HG02759 (cell line): ENCODE results near the gene FXYD4.

ENCODE experiments used
- ATAC-seq: cut with Tn5 transposase; IDR thresholded peaks from one replicate; pipeline ENCODE4 v1.9.1; 2021; ENCODE audit warnings: mild to moderate bottlenecking, moderate library complexity; ENCODE audit not compliant: unreplicated experiment

FXYD4 gene

GRCh38 chr10:43343126-43343525 is 28.3 kb upstream of the FXYD4 start:
- no peak for ATAC-seq

- ATAC-seq, result no peak
These were observed 27.4 kb upstream of the FXYD4 start for GRCh38 chr10:43344051-43344450.

- ATAC-seq, result no peak
These were observed 23.4 kb upstream of the FXYD4 start for GRCh38 chr10:43347997-43348396.

GRCh38 chr10:43348511-43349312 is 22.7 kb upstream of the FXYD4 start:
- ATAC-seq, result peak; percentile 99

- ATAC-seq, result no peak
These were observed 21.3 kb upstream of the FXYD4 start for GRCh38 chr10:43350156-43350555.

- no peak for ATAC-seq
These were observed 20.8 kb upstream of the FXYD4 start for GRCh38 chr10:43350686-43351085.

- no peak for ATAC-seq
These were observed 20.1 kb upstream of the FXYD4 start for GRCh38 chr10:43351301-43351700.

GRCh38 chr10:43352951-43353350 is 18.5 kb upstream of the FXYD4 start:
- no peak for ATAC-seq

- no peak for ATAC-seq
These were observed 17.7 kb upstream of the FXYD4 start for GRCh38 chr10:43353495-43354329.

- no peak for ATAC-seq
These were observed 17.2 kb upstream of the FXYD4 start for GRCh38 chr10:43354330-43354635.

GRCh38 chr10:43354879-43355380 is 16.5 kb upstream of the FXYD4 start:
- ATAC-seq, result no peak

GRCh38 chr10:43355749-43356371 is 15.6 kb upstream of the FXYD4 start:
- ATAC-seq, result no peak

- ATAC-seq, result no peak
These were observed 11.3 kb upstream of the FXYD4 start for GRCh38 chr10:43360086-43360485.

- ATAC-seq, result no peak
These were observed 9.8 kb upstream of the FXYD4 start for GRCh38 chr10:43361547-43362190.

- ATAC-seq, result peak; percentile 98
These were observed 9.1 kb upstream of the FXYD4 start for GRCh38 chr10:43362191-43362839.

- ATAC-seq, result no peak
These were observed 6.4 kb upstream of the FXYD4 start for GRCh38 chr10:43365001-43365400.

- ATAC-seq, result no peak
These were observed 1.5 kb upstream of the FXYD4 start for GRCh38 chr10:43369921-43370320.

GRCh38 chr10:43370671-43371215 is 693 bp upstream of the FXYD4 start:
- ATAC-seq, result no peak

- no peak for ATAC-seq
These were observed 1.4 kb downstream of the FXYD4 start for GRCh38 chr10:43372765-43373361.

- no peak for ATAC-seq
These were observed 2.0 kb downstream of the FXYD4 start for GRCh38 chr10:43373461-43373860.
